TTC549 (cell line): ENCODE results near the gene OR56A5.
"Not testable (repeated sequence)": the region's sequence is repeated elsewhere in the genome, so short reads cannot be mapped to it uniquely, and the experiment has no call there.

Experiments used
- FAIRE-seq: peaks from 2 replicates; lab custom pipeline; 2012; peaks lifted over from hg19 to GRCh38; lab: Jason Lieb, UNC

OR56A5 gene, protein sequence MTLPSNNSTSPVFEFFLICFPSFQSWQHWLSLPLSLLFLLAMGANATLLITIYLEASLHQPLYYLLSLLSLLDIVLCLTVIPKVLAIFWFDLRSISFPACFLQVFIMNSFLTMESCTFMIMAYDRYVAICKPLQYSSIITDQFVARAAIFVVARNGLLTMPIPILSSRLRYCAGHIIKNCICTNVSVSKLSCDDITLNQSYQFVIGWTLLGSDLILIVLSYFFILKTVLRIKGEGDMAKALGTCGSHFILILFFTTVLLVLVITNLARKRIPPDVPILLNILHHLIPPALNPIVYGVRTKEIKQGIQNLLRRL

DNA sequence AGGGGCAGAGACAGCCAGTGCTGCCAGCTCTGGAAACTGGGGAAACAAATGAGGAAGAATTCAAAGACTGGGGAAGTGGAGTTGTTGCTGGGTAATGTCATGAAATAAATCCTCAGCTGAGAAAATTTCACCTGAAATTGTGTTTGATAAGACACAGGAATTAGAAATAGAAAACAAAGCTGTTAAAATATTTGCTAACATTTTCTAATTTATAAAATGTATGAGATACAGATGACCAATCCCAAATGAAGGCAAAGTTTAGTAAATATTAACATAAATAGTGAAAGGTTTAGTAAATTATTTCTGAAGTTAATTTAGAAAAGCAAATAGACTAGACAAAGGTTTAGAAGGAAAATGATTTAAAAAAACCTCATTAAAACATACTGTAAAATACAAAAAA lies at the start of gene OR56A5:
TSS of gene OR56A5 (minus strand) at position 101 of the 400 bp plus-strand sequence. CDS start at position 101, 0 bp downstream.
- FAIRE-seq, result no peak

DNA sequence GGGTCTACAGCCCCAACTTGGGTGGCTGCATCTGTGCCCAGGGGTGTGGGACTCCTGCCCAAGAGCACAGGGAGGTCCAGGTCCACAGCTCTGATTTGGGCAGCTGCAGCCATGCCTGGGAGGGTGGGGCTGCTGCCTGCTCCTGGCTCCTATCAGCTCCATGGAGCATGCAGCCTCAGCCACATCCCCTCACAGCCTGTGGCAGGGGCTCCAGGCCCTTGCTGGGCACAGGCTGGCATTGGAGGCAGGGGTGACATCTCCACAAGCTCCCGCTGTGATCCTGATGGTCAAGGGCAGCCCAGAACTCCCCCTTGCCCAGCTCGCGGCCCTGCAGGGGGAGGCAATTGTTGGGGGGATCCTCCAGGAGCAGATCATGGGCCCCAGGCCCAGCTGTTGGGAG lies 44.7 kb upstream of the OR56A5 start:
- FAIRE-seq, result no peak

- no peak for FAIRE-seq
Measured at GRCh38 chr11:6012035-6012668, 43.9 kb upstream of the OR56A5 start.

DNA sequence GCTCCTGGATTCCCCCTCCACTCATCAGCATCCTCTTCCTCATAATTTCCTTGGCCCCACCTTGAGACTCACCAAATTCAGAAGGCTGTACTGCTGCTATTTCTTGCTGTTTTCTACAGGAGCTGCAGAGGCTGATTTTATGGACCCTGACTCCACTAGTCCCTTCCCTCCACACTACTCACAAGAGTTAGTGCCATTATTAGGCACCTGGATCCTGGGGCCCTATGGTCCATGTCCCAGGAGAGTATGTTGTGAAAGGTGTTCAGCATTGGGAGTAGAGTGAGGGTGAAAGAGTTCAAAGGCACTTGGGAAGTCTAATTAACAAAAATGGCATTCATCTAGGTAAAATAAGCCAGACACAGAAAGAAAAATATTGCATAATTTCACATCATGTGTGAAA lies 38.6 kb upstream of the OR56A5 start, which contains the start of gene OR56A4:
TSS of gene OR56A4 (minus strand) at position 101 of the 400 bp plus-strand sequence. CDS start 3,954 bp downstream, outside the sequence.
- FAIRE-seq, result no peak

GRCh38 chr11:6006395-6006794 lies 38.1 kb upstream of the OR56A5 start:
- FAIRE-seq, result no peak

- no peak for FAIRE-seq
Measured at GRCh38 chr11:6002202-6002699, 34.0 kb upstream of the OR56A5 start.

- no peak for FAIRE-seq
Measured at GRCh38 chr11:5994791-5995190, 26.5 kb upstream of the OR56A5 start.

- FAIRE-seq, result no peak
Measured at GRCh38 chr11:5992604-5993251, 24.4 kb upstream of the OR56A5 start.

DNA sequence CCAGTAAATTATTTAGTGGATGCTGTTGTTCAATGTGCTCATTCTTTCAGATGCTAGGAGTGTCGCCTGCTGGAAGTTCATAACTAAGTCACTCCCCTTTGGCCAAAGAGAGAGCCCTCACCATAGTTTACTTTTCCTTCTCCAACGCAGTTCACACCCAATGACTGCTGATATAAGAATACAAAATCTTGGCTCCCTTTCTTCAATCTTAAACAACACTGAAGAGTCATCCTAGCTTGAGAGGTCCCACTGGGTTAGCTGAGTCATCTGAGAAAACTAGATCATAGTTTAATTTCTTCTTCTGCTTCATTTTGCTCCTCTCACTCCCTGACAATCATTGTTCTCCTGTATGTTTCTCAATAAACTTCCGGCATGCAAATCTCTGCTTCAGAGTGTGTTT lies 23.9 kb upstream of the OR56A5 start:
- FAIRE-seq, result no peak

GRCh38 chr11:5989203-5989602 lies 20.9 kb upstream of the OR56A5 start:
- no peak for FAIRE-seq

DNA sequence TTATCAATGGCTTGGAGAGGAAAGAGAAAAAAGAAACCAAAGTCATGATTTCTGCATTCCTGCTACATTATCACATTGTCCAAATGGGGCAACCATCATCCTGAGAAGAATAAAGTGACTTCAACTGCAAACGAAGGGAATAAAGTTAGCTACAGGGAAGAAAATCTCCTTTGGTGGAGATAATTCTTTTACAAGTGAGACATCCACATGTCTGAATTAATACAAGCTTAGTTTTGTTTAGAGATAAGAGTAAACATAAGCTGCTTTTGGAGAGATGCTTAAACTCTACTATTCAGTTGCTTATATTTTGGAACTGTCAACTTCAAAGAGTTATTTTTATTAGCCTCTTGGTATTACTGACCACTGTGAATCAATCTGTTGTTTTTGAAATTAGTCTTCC lies 18.6 kb upstream of the OR56A5 start, which contains the start of gene OR52L1:
TSS of gene OR52L1 (minus strand) at position 101 of the 400 bp plus-strand sequence. CDS start at position 46, 55 bp downstream.
- FAIRE-seq, result no peak

DNA sequence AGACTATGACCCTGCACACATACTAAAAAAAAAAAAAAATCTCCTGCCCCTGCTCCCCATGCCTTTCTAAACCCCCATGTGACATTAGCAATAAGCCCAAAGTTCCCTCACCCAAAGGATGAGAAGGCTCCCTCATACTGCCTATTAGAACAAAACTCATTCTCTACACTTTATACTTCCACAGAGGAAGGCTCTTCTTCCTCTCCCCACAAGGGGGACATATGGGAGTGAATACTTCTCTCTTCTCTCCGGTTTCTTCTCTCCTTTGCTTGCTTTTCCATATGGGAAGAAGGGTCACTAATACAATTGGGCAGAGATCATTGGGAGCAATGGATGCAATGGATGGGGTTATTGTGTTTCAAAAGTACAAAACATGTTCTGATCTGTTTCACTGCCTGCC lies 15.1 kb upstream of the OR56A5 start:
- FAIRE-seq, result no peak

- no peak for FAIRE-seq
Measured at GRCh38 chr11:5973530-5973929, 5.2 kb upstream of the OR56A5 start.

GRCh38 chr11:5967708-5968107 lies 586 bp downstream of the OR56A5 start:
- no peak for FAIRE-seq

DNA sequence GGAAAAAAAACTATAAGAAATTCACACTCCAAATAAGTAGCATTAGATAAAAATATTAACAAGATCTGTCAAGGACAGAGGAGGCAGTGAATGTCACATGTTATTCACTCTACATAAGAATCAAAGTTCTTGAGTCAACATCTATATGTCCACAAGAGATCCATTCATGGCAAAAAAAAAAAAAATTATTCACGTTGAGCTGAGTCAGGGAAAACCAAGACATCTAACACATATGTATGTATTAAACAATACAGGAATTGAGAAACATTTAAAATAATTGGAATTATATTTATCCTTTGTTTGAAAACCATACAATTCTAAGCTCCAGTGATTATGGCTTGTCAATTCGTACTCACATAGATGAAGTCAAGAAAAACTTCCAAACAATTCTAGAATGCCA lies 1.3 kb downstream of the OR56A5 start:
- no peak for FAIRE-seq

DNA sequence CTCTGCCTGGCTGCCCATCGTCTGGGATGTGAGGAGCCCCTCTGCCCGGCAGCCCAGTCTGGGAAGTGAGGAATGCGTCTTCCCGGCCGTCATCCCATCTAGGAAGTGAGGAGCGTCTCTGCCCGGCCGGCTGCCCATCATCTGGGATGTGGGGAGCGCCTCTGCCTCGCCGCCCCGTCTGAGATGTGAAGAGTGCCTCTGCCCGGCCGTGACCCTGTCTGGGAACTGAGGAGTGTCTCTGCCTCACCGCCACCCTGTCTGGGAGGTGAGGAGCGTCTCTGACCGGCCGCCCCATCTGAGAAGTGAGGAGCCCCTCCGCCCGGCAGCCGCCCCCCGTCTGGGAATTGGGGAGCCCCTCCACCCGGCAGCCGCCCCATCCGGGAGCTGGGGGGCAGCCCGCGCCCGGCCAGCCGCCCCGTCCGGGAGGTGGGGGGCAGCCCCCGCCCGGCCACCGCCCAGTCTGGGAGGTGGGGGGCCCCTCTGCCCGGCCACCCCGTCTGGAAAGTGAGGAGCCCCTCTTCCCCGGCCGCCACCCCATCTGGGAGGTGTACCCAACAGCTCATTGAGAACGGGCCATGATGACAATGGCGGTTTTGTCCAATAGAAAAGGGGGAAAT lies 7.5 kb downstream of the OR56A5 start:
- FAIRE-seq, result not testable (repeated sequence)

DNA sequence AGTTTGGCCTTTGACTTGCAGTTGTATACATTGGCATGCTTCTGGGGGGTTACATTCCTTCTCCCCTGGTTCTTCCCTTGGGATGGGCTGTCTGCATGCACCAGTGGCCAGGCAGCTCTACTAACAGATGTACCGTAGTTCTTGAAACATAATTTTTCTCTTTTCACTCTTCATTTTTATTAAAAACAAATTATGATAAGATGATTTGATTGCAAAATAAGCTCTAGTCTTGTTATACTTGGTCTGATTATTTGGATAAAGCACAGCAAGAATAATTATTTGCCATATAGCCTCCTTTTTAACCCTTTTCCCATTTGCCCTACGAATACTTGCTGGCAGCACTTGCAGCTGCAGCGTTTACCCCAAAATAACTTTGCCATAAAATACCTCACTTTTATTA lies 12.7 kb downstream of the OR56A5 start:
- no peak for FAIRE-seq

- no peak for FAIRE-seq
Measured at GRCh38 chr11:5941951-5942350, 26.3 kb downstream of the OR56A5 start, which contains the start of gene OR56A3. Gene OR56A3 (plus strand): TSS chr11:5942251. CDS start chr11:5947347, 5,096 bp downstream.

DNA sequence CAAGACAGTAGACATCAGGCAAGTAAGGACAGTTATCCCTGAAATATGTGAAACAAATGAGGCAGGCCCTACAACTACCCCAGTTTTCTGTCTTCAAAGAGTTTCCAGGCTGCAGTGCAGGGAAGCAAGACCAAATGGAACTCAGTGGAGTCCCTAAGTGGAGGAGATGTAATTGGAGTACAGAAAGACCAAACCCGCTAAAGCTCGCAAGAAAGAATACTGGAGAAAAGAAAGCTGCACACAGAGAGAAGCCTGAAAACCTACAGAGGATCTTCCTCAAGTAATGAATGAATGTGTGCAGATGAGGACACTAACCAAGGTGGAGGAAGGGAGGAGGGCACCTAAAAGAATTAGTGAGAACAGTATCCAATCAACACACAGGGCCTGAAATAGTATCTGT lies 27.5 kb downstream of the OR56A5 start:
- no peak for FAIRE-seq

DNA sequence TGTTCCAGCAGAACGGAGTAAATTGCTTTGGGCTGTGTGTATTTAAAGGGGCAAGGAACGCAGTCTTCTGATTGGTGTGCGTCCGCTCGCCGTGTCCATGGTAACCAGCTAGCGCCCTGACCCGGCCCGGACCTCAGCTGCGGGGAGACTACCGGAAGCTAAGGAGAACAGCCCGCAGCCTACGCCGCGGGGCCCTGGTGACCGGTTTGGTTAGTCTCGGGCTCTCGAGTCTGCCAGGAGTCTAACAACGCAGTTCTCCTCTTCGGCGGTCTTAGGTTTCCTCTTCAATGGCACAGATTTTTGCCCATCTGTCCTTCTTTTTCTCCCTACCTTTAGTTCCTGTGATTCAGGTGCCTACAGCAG lies 29.7 kb downstream of the OR56A5 start:
- FAIRE-seq, result no peak

- FAIRE-seq, result no peak
Measured at GRCh38 chr11:5937868-5938602, 30.3 kb downstream of the OR56A5 start.

DNA sequence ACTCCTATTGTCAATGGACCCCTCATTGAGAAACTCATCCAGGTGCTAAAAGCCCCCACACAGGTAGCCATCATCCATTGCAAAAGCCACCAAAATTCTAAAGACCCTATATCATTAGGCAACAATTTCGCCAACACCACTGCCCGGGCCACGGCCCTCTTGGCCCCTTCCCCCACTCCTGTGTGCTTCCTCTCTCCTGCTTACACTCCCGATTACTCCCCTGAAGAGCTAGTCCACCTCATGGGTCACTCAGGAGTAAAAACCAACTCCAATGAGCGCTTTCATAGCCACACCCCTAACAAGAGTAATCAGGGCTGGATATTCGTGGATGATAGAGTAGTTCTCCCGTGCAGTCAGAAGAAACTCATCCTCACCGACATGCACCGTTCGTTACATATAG lies 35.2 kb downstream of the OR56A5 start:
- no peak for FAIRE-seq
